Measurements from ENCODE around the gene VWF.

Gene VWF

GRCh38 chr12:6076776-6077691 is 47.4 kb downstream of the VWF start:
- no peak for DNase-seq (ENCODE audit: low spot score)

DNA sequence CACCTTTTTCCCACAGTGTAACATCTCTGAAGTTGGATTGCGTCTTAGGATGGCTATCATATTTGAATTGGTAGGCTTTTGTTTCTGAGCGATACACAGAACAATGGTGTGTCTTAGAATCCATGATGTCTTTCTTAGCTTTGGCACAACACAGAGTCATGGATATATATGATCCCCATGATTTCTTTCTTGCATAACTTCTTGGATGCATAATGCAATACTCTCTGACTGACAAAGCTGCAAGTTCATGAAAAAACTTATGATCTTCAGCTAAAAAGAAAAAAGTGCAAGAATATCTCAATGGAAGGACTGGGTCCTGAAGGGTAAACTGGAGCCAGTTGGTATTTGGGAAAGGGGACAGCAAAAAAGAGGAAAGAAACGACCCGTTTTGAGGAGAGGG is 48.1 kb downstream of the VWF start:
- DNase-seq (ENCODE audit: low spot score) = no peak

DNA sequence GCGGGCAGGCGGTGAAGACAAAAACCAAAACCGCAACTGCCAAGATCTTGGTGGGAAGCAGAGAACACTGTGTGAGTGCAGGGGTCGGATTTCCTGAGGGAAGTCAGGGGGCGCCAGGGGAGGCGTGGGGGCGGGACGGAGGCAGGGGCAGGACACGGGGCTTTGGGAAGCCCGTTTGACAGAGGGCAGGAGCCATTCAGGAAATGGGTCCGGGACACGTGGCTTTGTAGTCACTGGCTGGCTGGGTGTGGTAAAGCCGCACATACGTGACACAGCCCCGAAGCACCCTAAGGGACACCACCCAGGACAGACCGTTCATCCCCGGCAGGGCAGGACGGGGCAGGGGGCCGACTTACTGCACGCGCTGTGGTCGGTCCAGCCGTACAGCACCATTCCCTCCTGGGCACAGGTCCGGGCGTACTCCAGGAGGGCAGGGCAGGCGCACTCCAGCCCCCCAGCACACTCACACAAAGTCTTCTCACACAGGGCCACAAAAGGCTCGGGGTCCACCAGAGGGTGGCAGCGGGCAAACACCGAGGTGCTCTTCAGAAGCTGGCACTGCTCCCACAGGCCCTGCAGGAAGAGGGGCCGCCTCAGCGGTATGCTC is 49.4 kb downstream of the VWF start:
- DNase-seq (ENCODE audit: low spot score) = no peak

DNA sequence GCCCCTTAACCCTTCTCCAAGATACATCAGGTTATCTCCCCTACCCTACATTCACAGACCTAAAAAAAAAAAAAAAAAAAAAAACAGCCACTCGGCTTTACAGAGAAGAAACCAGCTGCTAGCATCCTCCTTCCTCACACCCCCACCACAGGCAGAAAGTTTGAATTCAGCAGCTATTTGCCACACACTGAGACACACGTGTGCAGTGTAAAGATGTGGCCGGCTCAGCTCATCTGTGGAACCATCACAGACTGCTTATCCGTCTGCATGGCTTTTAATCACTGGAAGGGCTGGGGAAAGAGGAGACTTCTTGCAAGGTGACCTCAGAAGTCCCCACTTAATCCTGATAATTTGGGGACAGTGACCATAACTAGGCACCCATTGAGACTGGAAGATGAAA is 50.0 kb downstream of the VWF start:
- DNase-seq (ENCODE audit: low spot score) = no peak

DNA sequence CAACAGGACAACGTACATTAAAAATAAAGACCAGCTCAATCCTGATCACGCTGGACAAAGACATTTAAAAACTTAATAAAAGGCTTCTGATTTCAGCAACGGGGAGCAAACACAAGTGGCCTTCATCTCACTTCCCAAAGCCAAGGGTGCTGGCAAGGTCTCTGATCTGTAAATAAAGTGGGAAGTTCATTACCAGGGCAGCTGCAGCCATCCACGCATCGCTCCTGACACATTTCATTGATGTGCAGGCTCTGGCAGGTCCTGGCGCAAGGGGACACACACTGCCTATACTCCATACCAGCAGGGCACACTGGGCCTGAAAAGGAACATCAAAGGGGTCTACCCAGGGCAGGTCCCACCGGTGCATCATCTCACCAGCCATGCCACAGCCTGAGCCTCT is 51.0 kb downstream of the VWF start:
- no peak for DNase-seq (ENCODE audit: low spot score)

DNA sequence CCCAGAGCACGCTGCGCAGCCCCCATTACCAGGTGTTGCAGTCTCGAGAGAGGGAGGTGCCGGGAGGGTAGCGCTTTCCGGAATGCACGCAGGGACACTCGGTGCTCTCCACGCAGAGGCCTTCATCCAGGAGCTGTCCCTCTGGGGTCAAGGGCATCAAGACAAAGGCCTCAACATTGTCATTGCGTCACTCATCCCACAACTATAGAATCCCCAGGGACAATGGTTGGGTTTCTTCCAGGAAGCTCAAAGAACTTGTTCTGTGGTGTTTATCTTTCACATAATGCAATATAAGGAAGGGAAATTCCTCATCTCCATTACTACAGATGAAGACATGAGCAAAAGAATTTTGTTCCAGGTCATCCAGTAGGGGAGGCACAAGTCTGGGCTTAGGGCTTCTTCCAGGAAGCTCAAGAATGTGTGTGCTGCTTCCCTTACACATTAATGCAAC is 52.1 kb downstream of the VWF start:
- no peak for DNase-seq (ENCODE audit: low spot score)

DNA sequence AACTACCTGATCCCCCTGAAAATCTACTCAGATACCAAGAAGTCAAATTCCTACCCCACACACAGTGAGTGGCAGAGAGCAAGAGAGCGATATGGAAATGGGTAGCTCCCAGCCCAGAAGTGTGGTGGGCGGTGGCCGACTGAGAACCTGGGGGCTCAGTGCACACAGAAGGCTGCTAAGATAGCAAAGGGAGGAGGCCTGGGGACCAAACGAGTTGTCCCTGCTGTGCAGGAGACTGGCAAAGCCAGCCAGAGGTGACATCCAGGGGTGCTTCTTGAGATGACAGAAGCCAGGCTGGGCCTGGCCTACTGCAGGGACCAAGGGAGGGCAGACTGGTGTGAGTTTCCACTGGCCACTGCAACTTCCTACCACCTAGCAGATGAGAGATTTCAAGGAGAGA is 52.9 kb downstream of the VWF start:
- DNase-seq (ENCODE audit: low spot score) = no peak

GRCh38 chr12:6070472-6071257 is 53.8 kb downstream of the VWF start:
- DNase-seq (ENCODE audit: low spot score) = peak; percentile 56

DNA sequence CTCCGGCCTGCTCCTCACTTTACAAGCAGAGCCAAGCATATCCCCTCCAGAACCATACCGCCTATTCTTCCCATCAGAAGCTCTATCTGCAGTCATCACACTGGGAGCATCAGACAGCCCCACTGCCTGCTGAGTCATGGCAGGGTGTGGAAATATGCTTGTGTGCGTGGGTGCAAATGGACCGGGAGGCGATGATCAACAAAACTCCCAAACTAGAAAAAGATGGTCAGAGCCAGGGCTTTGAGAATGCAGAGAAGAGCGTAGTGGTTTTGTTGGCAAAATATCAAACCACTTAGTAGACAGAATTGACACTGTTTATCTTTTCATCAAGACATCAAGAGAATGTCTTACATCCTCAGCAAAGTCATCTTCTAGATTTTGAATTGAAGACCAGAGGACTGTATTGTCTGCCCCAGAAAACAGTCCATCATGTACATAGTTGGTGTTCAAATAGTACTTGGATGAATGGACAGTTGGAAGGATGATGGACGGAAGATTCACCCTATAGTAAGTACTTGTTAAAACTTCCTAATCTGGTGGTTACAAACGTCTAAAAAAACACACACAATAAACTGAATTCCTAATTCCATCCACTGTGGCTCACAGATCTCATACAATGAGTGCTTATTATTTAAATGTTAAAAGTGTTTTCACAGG is 54.9 kb downstream of the VWF start:
- DNase-seq (ENCODE audit: low spot score) = no peak

DNA sequence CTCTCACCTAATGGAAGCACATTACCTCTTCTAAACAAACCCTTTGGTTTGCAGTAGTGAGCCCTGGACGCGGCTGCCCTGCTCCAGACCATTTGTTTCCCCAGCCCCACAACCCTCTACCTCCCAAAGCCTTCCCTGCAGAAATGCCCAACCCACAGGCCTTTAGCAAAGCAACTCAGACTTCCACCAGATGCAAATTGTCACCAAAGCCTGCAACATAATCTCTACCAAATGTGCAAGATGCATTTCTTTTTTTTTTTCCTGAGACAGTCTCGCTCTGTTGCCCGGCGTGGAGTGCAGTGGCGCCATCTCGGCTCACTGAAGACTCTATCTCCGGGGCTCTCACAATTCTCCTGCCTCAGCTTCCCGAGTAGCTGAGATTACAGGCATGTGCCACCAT is 56.2 kb downstream of the VWF start:
- DNase-seq (ENCODE audit: low spot score) = no peak

- peak; percentile 86 for DNase-seq (ENCODE audit: low spot score)
These were observed 57.1 kb downstream of the VWF start for GRCh38 chr12:6067152-6067916.

DNA sequence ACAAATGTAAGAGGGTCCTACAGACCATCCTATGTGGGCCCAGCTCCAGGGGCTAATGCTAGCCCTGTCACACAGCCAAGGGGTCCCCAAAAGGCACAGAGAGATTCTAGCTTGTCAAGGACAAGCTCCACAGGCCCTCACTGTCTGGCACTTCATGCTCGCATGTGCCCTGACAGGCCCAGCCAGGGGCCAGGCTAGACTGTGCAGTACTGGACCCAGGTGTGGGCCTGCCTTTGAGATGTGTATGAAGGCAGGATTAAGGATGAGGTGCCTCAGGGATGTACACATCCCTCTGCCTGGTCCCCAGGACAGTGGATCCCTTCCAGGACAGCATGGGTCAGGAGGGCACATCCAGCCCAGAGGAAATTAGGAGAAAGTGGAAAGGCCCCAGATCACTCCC is 57.8 kb downstream of the VWF start:
- DNase-seq (ENCODE audit: low spot score) = no peak

- no peak for DNase-seq (ENCODE audit: low spot score)
These were observed 58.6 kb downstream of the VWF start for GRCh38 chr12:6065863-6066199.

DNA sequence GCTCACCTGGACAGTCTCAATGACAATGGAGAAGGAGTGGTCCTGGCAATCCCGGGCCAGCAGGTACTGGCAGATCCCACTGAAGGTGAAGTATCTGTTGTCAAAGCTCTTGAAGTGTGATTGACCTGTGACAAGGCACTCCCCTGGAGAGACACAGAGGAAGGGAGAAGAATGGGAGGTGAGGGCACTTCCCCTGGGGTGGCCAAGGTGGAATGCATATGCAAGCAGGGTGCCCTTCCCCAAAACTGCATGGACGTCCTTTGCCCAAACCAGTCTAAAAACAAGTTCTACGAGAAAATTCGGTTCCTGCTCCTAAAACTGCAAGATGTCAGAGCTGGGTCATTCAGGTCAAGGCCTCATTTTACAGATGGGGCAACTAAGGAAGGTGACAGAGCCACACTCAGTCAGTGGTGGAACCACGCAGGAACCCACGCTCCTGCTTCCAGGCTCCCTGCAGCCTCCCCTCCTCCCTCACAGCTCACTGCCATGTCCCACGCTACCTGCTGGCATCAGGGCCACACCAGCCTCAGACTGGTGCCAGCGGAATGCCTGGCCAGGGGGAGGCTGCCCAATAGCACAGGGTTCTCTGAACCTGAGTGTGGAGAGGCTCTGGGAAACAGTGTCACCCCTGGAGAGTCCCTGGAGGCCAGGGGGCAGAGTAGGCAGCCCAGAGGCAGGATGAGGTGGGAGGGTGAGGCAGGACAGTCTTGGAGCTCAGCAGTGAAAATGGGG is 59.2 kb downstream of the VWF start:
- DNase-seq (ENCODE audit: low spot score) = no peak

GRCh38 chr12:6062757-6063735 is 61.4 kb downstream of the VWF start:
- peak; percentile 91 for DNase-seq (ENCODE audit: low spot score)

DNA sequence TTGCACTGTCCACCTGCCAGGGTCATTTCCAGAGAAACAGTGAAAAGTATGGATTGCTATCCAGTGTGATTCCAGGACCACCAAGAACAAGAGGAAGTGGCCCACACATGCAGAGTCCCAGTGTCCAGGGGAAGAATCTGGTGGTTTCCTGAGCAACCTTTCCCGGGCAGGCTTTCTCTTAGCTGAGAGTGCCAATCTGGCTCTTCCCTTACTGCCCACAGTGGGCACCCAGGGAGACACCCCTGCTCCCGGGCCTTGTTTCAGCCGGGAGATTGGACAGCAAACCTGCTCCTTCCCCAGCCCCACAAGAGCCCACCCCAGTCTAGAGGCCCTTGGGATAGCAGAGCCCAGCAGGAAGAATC is 62.1 kb downstream of the VWF start:
- no peak for DNase-seq (ENCODE audit: low spot score)

- no peak for DNase-seq (ENCODE audit: low spot score)
These were observed 62.8 kb downstream of the VWF start for GRCh38 chr12:6061660-6062059.

- DNase-seq (ENCODE audit: low spot score) = no peak
These were observed 64.5 kb downstream of the VWF start for GRCh38 chr12:6059860-6060565.

GRCh38 chr12:6059221-6059620 is 65.2 kb downstream of the VWF start:
- no peak for DNase-seq (ENCODE audit: low spot score)

All from HuH-7 (cell line).